RWPE2 (cell line): ENCODE results near the gene COL12A1.

Source experiments
- ATAC-seq: fragments of 200-7000 bp; cut with Tn5 transposase; 3 replicates; pipeline ENCODE4 v1.9.1; 2021; ENCODE audit warnings: low read depth
- DNase-seq: peaks from one replicate; pipeline ENCODE4 v3.0.0-alpha.2; 2020; ENCODE audit warnings: low spot score
- H3K27ac ChIP-seq: fragments of 450-650 bp; 2 replicates; pipeline ENCODE4 v1.5.1; 2017; ENCODE audit warnings: mild to moderate bottlenecking; ENCODE audit not compliant: poor library complexity, severe bottlenecking
- H3K27me3 ChIP-seq: fragments of 250-450 bp; sonication (Bioruptor Pico); 2 replicates; pipeline ENCODE4 v1.5.1; 2021; ENCODE audit warnings: mild to moderate bottlenecking, moderate library complexity; ENCODE audit not compliant: insufficient read depth, poor library complexity, severe bottlenecking
- H3K36me3 ChIP-seq: fragments of 250-450 bp; sonication (Bioruptor Pico); 2 replicates; pipeline ENCODE4 v1.5.1; 2020; ENCODE audit warnings: low read depth, mild to moderate bottlenecking, moderate library complexity
- H3K4me1 ChIP-seq: fragments of 250-450 bp; sonication (Bioruptor Pico); 2 replicates; pipeline ENCODE4 v1.5.1; 2021; ENCODE audit warnings: mild to moderate bottlenecking, moderate library complexity; ENCODE audit not compliant: insufficient read depth, poor library complexity, severe bottlenecking
- H3K4me3 ChIP-seq: fragments of 250-450 bp; sonication (Bioruptor Pico); 2 replicates; pipeline ENCODE4 v1.5.1; 2021; ENCODE audit warnings: mild to moderate bottlenecking, moderate library complexity; ENCODE audit not compliant: severe bottlenecking
- H3K9me3 ChIP-seq: fragments of 250-450 bp; sonication (Bioruptor Pico); 2 replicates; pipeline ENCODE4 v1.5.1; 2021; ENCODE audit warnings: mild to moderate bottlenecking, moderate library complexity; ENCODE audit not compliant: severe bottlenecking
- TF ChIP-seq, protein P1 (sequence below): fragments of 450-650 bp; IDR thresholded peaks from one replicate; pipeline ENCODE4 v1.5.1; 2017; ENCODE audit warnings: mild to moderate bottlenecking, moderate library complexity; ENCODE audit not compliant: poor library complexity, severe bottlenecking

Gene COL12A1

DNA sequence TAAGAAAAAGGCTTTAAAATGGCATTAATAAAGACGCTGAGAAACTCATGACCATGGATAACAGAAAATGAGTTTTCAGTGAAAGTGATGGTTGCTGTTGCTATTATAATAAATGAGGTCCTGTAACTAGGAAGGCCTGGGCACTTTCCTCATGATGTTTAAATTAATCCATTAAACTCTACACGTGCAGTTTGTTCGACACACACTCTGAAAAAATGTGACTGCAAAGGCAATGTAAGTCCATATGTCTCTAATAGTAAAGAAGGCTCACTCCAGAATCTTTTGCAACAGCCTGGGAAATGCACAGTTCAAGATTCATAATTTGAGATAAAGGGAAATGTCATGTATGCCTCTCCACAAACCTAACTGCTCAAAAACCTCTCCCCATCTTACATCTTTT lies 153.4 kb downstream of the COL12A1 start:
- DNase-seq (no peak), ATAC-seq (no peak)
- Histone ChIP-seq H3K9me3 (no peaks in the 10 kb centered on the region), H3K4me3 (no peak overlapping the region), H3K27ac (no peak overlapping the region), H3K36me3 (no peaks in the 10 kb centered on the region), H3K4me1 (no peaks in the 10 kb centered on the region), H3K27me3 (no peaks in the 10 kb centered on the region)
- TF ChIP-seq, protein P1, sequence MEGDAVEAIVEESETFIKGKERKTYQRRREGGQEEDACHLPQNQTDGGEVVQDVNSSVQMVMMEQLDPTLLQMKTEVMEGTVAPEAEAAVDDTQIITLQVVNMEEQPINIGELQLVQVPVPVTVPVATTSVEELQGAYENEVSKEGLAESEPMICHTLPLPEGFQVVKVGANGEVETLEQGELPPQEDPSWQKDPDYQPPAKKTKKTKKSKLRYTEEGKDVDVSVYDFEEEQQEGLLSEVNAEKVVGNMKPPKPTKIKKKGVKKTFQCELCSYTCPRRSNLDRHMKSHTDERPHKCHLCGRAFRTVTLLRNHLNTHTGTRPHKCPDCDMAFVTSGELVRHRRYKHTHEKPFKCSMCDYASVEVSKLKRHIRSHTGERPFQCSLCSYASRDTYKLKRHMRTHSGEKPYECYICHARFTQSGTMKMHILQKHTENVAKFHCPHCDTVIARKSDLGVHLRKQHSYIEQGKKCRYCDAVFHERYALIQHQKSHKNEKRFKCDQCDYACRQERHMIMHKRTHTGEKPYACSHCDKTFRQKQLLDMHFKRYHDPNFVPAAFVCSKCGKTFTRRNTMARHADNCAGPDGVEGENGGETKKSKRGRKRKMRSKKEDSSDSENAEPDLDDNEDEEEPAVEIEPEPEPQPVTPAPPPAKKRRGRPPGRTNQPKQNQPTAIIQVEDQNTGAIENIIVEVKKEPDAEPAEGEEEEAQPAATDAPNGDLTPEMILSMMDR = no peak

DNA sequence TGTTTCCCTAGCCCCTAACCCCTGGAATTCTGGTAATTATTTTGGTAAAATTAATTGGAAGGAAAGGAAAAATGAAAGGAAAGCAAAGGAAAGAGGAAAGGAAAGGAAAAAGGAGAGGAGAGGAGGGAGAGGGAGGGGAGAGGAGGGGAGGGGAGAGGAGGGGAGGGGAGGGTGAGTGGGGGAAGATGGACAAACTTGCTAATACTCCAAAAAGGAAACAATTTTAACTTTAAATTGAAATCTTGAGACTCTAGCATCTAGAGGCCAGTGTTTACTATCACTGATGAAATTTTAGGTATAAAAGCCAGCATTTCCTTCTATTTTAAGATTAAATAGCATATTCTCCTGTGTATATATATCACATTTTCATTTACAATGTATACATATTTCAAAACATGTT lies 156.5 kb downstream of the COL12A1 start:
- no peaks in the 10 kb centered on the region for H3K4me1 ChIP-seq
- H3K36me3 ChIP-seq = no peaks in the 10 kb centered on the region
- no peak for DNase-seq
- H3K27ac ChIP-seq = no peak overlapping the region
- TF ChIP-seq, protein P1 = no peak
- H3K9me3 ChIP-seq = no peaks in the 10 kb centered on the region
- no peak overlapping the region for H3K4me3 ChIP-seq
- no peak for ATAC-seq
- H3K27me3 ChIP-seq = no peaks in the 10 kb centered on the region

DNA sequence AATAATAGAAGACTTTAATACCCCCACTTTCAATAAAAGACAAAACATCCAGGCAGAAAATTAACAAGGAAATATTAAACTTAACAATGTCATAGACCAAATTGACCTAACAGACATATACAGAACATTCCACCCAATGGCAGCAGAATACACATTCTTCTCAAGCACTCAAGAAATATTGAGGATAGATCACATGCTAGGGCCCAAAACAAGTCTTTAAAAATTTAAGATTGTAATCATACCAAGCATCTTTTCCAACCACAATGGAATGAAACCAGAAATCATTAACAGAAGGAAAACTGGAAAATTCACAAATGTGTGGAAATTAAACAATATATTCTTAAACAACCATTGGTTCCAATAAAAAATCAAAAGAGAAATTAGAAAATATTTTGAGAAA lies 161.0 kb downstream of the COL12A1 start:
- Histone ChIP-seq H3K4me1 (no peaks in the 10 kb centered on the region), H3K4me3 (no peak overlapping the region), H3K27ac (no peak overlapping the region), H3K36me3 (no peaks in the 10 kb centered on the region), H3K27me3 (no peaks in the 10 kb centered on the region), H3K9me3 (no peaks in the 10 kb centered on the region)
- TF ChIP-seq, protein P1 = no peak
- DNase-seq = no peak
- no peak for ATAC-seq

DNA sequence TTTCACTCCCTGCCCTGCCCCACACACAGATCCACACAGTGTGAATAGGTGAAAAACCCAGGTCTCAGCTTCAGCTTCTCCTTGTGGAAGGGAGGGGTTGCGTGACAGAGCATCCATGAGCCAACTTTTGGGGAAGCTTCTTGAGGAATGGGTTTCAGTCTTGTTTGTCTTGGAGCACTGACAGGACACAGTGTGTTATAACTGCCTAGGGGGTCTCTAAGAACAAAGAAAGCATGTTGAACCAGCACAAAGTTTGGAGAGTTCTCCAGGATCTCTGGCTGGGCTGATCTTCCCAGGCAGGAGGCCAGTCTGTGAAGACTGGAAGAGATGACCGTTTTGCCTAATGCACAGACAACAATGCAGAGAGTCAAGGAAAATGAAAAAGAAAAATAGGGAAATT lies 164.5 kb downstream of the COL12A1 start:
- H3K27ac ChIP-seq = no peak overlapping the region
- H3K9me3 ChIP-seq = no peaks in the 10 kb centered on the region
- no peaks in the 10 kb centered on the region for H3K36me3 ChIP-seq
- no peak overlapping the region for H3K4me3 ChIP-seq
- no peaks in the 10 kb centered on the region for H3K4me1 ChIP-seq
- TF ChIP-seq, protein P1 = no peak
- DNase-seq = no peak
- ATAC-seq = no peak
- H3K27me3 ChIP-seq = no peaks in the 10 kb centered on the region
